HAP-1 (cell line): ENCODE results near the gene GAGE2A.
"Not testable (repeated sequence)": the region's sequence is repeated elsewhere in the genome, so short reads cannot be mapped to it uniquely, and the experiment has no call there.

Experiments
- DNase-seq, 2 experiments: peaks; one replicate each; pipeline ENCODE4 v3.0.0-alpha.2; 2016 to 2020; ENCODE audit warnings: low spot score in 2 of 2
- H3K27me3 ChIP-seq: fragments of 250-450 bp; sonication (Bioruptor Pico); 2 replicates; pipeline ENCODE4 v1.5.1; 2020; ENCODE audit warnings: low read depth, mild to moderate bottlenecking, moderate library complexity
- H3K36me3 ChIP-seq: fragments of 250-450 bp; sonication (Bioruptor Pico); replicated peaks from 2 replicates; pipeline ENCODE4 v1.5.1; 2020; ENCODE audit warnings: mild to moderate bottlenecking
- H3K4me1 ChIP-seq: fragments of 250-450 bp; sonication (Bioruptor Pico); 2 replicates; pipeline ENCODE4 v1.5.1; 2020; ENCODE audit warnings: mild to moderate bottlenecking
- H3K4me3 ChIP-seq: fragments of 250-450 bp; sonication (Bioruptor Pico); 2 replicates; pipeline ENCODE4 v1.5.1; 2020; ENCODE audit warnings: mild to moderate bottlenecking, moderate library complexity
- H3K9me3 ChIP-seq: fragments of 250-450 bp; sonication (Bioruptor Pico); 2 replicates; pipeline ENCODE4 v1.5.1; 2020; ENCODE audit warnings: mild to moderate bottlenecking, moderate library complexity
- in situ Hi-C: fragments of 300-500 bp; cut with MboI; formaldehyde crosslinking; loops from 3 replicates; pipeline ENCODE4 v1.14.3; 2020; ENCODE audit warnings: low sequenced_read_pairs, inconsistent platforms, mixed read lengths

GAGE2A gene, protein sequence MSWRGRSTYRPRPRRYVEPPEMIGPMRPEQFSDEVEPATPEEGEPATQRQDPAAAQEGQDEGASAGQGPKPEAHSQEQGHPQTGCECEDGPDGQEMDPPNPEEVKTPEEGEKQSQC

DNA sequence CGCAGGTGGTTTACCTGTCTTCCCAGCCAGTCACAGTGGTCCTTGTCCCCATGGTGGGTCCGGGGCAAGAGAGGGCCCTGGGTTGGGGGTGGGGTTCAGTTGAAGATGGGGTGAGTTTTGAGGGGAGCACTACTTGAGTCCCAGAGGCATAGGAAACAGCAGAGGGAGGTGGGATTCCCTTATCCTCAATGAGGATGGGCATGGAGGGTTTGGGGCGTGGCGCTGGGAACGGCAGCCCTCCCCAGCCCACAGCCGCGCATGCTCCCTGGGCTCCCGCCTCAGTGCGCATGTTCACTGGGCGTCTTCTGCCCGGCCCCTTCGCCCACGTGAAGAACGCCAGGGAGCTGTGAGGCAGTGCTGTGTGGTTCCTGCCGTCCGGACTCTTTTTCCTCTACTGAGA, at the start of gene GAGE2A:
Gene GAGE2A, plus strand, starts transcription at position 301 of the 400 bp plus-strand sequence. CDS start 1,155 bp downstream, outside the sequence.
- in situ Hi-C loops = not testable (repeated sequence)

DNA sequence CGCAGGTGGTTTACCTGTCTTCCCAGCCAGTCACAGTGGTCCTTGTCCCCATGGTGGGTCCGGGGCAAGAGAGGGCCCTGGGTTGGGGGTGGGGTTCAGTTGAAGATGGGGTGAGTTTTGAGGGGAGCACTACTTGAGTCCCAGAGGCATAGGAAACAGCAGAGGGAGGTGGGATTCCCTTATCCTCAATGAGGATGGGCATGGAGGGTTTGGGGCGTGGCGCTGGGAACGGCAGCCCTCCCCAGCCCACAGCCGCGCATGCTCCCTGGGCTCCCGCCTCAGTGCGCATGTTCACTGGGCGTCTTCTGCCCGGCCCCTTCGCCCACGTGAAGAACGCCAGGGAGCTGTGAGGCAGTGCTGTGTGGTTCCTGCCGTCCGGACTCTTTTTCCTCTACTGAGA, 47.9 kb upstream of the GAGE2A start, which contains the start of gene GAGE12D:
Gene GAGE12D, plus strand, starts transcription at position 301 of the 400 bp plus-strand sequence. CDS start 1,155 bp downstream, outside the sequence.
- H3K36me3 ChIP-seq, H3K4me3 ChIP-seq, H3K27me3 ChIP-seq, H3K9me3 ChIP-seq, in situ Hi-C loops, DNase-seq, H3K4me1 ChIP-seq: not testable (repeated sequence)

More for the DNA sequence above, at the start of gene GAGE2A:
- H3K27me3 ChIP-seq, H3K4me3 ChIP-seq, DNase-seq, H3K4me1 ChIP-seq, H3K36me3 ChIP-seq, H3K9me3 ChIP-seq: not testable (repeated sequence)

DNA sequence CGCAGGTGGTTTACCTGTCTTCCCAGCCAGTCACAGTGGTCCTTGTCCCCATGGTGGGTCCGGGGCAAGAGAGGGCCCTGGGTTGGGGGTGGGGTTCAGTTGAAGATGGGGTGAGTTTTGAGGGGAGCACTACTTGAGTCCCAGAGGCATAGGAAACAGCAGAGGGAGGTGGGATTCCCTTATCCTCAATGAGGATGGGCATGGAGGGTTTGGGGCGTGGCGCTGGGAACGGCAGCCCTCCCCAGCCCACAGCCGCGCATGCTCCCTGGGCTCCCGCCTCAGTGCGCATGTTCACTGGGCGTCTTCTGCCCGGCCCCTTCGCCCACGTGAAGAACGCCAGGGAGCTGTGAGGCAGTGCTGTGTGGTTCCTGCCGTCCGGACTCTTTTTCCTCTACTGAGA, 38.3 kb upstream of the GAGE2A start, which contains the start of gene GAGE12E:
Gene GAGE12E, plus strand, starts transcription at position 301 of the 400 bp plus-strand sequence. CDS start 1,155 bp downstream, outside the sequence.
- H3K9me3 ChIP-seq, in situ Hi-C loops, H3K4me3 ChIP-seq, H3K27me3 ChIP-seq, H3K4me1 ChIP-seq, H3K36me3 ChIP-seq, DNase-seq: not testable (repeated sequence)

DNA sequence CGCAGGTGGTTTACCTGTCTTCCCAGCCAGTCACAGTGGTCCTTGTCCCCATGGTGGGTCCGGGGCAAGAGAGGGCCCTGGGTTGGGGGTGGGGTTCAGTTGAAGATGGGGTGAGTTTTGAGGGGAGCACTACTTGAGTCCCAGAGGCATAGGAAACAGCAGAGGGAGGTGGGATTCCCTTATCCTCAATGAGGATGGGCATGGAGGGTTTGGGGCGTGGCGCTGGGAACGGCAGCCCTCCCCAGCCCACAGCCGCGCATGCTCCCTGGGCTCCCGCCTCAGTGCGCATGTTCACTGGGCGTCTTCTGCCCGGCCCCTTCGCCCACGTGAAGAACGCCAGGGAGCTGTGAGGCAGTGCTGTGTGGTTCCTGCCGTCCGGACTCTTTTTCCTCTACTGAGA, 28.8 kb upstream of the GAGE2A start, which contains the start of gene GAGE12F:
Gene GAGE12F, plus strand, starts transcription at position 301 of the 400 bp plus-strand sequence. CDS start 1,155 bp downstream, outside the sequence.
- DNase-seq, H3K9me3 ChIP-seq, H3K27me3 ChIP-seq, H3K4me1 ChIP-seq, in situ Hi-C loops, H3K36me3 ChIP-seq, H3K4me3 ChIP-seq: not testable (repeated sequence)

DNA sequence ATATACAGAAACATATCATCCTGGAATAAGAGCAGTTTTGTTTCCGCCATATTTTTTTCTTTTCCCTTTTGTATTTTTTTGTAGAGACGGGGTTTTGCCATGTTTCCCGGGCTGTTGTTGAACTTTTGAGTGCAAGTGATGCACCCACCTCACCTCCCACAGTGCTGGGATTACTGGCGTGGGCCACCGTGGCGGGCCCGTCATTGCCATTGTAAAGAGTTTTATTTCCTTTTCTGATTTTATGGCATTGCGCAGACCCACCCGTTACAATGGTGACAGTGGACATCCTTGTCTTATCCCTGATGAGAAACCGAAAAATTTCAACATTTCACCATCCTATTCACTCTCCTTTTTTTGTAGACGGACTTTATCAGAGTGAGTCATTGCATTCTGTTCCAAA, 20.6 kb upstream of the GAGE2A start:
- H3K36me3 ChIP-seq, in situ Hi-C loops, H3K27me3 ChIP-seq, H3K4me3 ChIP-seq, H3K4me1 ChIP-seq, H3K9me3 ChIP-seq: not testable (repeated sequence)
- peak in 1 of 2 experiments; percentile 4 for DNase-seq

DNA sequence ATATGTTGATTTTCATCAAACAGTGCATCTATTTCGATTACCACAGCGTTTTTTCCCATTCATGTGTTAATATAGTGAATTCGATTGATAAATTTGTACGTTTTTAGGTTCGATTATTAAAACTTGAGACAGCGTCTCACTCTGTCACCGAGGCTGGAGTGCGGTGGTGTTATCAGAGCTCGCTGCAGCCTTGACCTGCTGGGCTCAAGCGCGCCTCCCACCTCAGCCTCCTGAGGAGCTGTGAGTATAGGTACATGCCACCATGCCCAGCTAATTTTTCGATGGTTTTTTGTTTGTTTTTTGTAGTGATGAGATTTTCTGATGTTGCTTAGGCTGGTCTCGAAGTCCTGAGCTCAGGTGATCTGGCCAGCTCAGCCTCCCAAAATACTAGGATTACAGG, 20.1 kb upstream of the GAGE2A start:
- DNase-seq, H3K27me3 ChIP-seq, H3K9me3 ChIP-seq, H3K4me3 ChIP-seq, H3K4me1 ChIP-seq, in situ Hi-C loops, H3K36me3 ChIP-seq: not testable (repeated sequence)

DNA sequence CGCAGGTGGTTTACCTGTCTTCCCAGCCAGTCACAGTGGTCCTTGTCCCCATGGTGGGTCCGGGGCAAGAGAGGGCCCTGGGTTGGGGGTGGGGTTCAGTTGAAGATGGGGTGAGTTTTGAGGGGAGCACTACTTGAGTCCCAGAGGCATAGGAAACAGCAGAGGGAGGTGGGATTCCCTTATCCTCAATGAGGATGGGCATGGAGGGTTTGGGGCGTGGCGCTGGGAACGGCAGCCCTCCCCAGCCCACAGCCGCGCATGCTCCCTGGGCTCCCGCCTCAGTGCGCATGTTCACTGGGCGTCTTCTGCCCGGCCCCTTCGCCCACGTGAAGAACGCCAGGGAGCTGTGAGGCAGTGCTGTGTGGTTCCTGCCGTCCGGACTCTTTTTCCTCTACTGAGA, 19.2 kb upstream of the GAGE2A start, which contains the start of gene GAGE12G:
Gene GAGE12G, plus strand, starts transcription at position 301 of the 400 bp plus-strand sequence. CDS start 1,155 bp downstream, outside the sequence.
- in situ Hi-C loops, H3K4me3 ChIP-seq, DNase-seq, H3K9me3 ChIP-seq, H3K36me3 ChIP-seq, H3K27me3 ChIP-seq, H3K4me1 ChIP-seq: not testable (repeated sequence)

DNA sequence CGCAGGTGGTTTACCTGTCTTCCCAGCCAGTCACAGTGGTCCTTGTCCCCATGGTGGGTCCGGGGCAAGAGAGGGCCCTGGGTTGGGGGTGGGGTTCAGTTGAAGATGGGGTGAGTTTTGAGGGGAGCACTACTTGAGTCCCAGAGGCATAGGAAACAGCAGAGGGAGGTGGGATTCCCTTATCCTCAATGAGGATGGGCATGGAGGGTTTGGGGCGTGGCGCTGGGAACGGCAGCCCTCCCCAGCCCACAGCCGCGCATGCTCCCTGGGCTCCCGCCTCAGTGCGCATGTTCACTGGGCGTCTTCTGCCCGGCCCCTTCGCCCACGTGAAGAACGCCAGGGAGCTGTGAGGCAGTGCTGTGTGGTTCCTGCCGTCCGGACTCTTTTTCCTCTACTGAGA, 9.6 kb upstream of the GAGE2A start, which contains the start of gene GAGE12H:
Gene GAGE12H, plus strand, starts transcription at position 301 of the 400 bp plus-strand sequence. CDS start 1,155 bp downstream, outside the sequence.
- H3K36me3 ChIP-seq, in situ Hi-C loops: not testable (repeated sequence)

DNA sequence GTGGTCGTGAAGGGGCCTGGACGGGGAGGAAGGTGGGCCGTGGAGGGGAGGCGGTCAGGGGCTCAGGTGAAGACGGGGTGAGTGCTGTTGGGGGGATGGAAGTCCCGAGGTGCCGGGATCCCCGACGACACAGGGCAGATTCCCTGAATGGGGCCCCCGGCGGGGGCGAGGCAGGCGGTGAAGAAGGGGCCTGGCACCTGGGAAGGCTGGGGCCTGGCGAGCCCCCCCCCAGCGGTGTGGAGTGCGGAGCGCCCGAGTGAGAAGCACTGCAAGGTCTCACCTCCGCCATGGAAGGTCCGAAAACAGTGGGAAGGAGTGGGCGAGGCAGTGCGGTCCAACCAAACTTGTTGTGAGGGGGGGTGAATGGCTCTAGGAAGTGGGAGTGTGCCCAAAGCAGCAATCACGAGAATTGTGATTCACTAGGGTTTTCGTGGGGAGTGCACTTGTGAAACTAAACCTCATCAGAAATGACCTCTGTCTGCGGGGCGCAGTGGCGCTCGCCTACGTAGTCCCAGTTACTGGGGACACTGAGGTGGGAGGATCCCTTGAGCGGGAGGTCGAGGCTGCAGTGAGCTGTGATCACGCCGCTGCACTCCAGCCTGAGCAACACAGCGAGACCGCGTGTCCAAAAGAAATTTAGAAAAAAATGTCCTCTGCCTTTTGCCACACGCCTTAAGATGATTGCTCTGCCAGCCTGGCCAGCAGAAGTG, 628 bp downstream of the GAGE2A start:
- DNase-seq = peak in 1 of 2 experiments; percentile 7
- H3K9me3 ChIP-seq, H3K4me1 ChIP-seq, H3K36me3 ChIP-seq, H3K27me3 ChIP-seq, H3K4me3 ChIP-seq, in situ Hi-C loops: not testable (repeated sequence)

More for the DNA sequence above, 9.6 kb upstream of the GAGE2A start, which contains the start of gene GAGE12H:
- not testable (repeated sequence) for H3K27me3 ChIP-seq, H3K4me1 ChIP-seq, DNase-seq, H3K4me3 ChIP-seq, H3K9me3 ChIP-seq

DNA sequence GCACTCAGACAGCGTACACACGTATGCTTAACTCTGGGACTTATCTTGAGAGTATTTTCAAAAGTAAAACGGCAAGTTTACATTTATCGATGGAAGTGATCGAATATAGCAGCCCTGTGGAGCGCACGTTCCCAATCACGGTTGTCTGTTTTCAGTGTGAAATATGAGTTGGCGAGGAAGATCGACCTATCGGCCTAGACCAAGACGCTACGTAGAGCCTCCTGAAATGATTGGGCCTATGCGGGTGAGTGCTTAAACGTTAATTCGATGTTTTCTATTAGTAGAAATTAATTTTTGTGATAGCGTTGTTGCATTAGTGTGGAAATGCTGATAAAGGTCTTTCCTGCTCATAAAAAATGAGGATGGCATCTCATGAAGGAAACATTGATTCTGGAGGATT, 1.2 kb downstream of the GAGE2A start:
- in situ Hi-C loops, H3K9me3 ChIP-seq, H3K4me3 ChIP-seq, DNase-seq, H3K36me3 ChIP-seq, H3K27me3 ChIP-seq, H3K4me1 ChIP-seq: not testable (repeated sequence)

DNA sequence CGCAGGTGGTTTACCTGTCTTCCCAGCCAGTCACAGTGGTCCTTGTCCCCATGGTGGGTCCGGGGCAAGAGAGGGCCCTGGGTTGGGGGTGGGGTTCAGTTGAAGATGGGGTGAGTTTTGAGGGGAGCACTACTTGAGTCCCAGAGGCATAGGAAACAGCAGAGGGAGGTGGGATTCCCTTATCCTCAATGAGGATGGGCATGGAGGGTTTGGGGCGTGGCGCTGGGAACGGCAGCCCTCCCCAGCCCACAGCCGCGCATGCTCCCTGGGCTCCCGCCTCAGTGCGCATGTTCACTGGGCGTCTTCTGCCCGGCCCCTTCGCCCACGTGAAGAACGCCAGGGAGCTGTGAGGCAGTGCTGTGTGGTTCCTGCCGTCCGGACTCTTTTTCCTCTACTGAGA, 9.4 kb downstream of the GAGE2A start, which contains the start of gene GAGE1:
Gene GAGE1, plus strand, starts transcription at position 301 of the 400 bp plus-strand sequence. CDS start 1,155 bp downstream, outside the sequence.
- H3K9me3 ChIP-seq, in situ Hi-C loops, DNase-seq, H3K36me3 ChIP-seq, H3K4me3 ChIP-seq, H3K4me1 ChIP-seq, H3K27me3 ChIP-seq: not testable (repeated sequence)

DNA sequence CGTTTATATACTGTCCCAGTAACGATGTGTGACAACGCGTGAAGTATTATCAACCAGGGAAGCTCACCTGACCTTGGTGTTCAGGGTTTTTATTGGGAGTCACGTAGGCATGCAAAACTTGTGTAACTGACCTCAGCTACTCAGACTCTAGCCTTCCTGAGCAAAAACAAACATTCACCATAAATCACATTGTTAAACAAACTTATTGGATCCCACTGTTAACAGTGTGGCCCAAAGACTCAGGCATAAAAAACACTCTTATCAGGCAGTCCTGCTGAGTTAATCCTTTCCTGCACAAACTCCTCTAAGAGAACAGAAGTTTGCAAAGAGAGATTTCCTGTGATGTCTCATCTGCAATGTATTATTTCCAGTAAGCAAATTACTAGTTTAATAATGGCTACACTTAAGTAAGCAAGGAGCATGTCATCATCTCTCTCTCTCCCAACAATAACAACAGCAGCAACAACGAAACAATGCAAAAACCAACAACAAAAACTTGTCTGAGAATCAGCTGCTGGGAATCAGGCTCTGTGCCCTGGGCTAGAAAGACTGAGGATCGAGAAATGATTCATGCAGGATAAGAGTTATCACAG, 21.5 kb downstream of the GAGE2A start:
- no peaks in the 10 kb centered on the region for H3K9me3 ChIP-seq
- no peaks in the 10 kb centered on the region for H3K36me3 ChIP-seq
- in situ Hi-C loops = no loop called here
- H3K4me3 ChIP-seq = no peak overlapping the region
- H3K27me3 ChIP-seq = no peaks in the 10 kb centered on the region
- H3K4me1 ChIP-seq = no peaks in the 10 kb centered on the region
- DNase-seq = no peak

DNA sequence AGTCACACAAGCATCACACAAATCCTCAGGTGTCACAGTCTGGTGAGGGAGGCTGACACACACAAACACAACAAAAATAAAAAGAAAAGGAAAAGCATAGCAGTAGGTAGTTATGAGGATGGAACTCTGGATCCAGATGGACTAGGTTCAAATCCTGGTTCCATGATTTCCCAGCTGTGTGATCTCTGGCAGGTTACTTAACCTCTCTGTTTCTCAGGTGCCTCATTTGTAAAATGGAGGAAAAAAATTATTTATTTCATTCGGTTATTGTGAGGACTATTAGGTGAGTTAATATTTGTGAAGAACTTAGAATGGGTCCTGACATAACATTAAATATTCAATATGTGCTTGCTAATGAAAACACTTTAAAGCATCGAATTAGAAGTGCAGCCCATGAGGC, 29.3 kb downstream of the GAGE2A start:
- no peaks in the 10 kb centered on the region for H3K27me3 ChIP-seq
- H3K4me1 ChIP-seq = no peaks in the 10 kb centered on the region
- H3K4me3 ChIP-seq = no peak overlapping the region
- in situ Hi-C loops = no loop called here
- H3K36me3 ChIP-seq = no peaks in the 10 kb centered on the region
- DNase-seq = no peak
- H3K9me3 ChIP-seq = no peaks in the 10 kb centered on the region
